GM12874 (cell line): Measurements from ENCODE around the gene CACNA1E.
A peak's percentile ranks its signal among the peaks of the same experiment; 100 is the strongest.

ENCODE experiments used
- CTCF ChIP-seq: IDR thresholded peaks from 2 replicates; pipeline ENCODE4 v1.5.1; 2011; ENCODE audit warnings: low read depth, mild to moderate bottlenecking, control low read depth, low read length, moderate library complexity; ENCODE audit not compliant: insufficient read depth

Gene CACNA1E

GRCh38 chr1:181664543-181664942 is 181.2 kb downstream of the CACNA1E start:
- TF ChIP-seq CTCF = no peak

GRCh38 chr1:181669246-181669645 is 185.9 kb downstream of the CACNA1E start:
- TF ChIP-seq CTCF = no peak

GRCh38 chr1:181674617-181675016 is 191.3 kb downstream of the CACNA1E start:
- no peak for TF ChIP-seq CTCF

- no peak for TF ChIP-seq CTCF
These were observed 192.0 kb downstream of the CACNA1E start for GRCh38 chr1:181675091-181675917.

GRCh38 chr1:181675918-181676190 is 192.5 kb downstream of the CACNA1E start:
- TF ChIP-seq CTCF = no peak

- TF ChIP-seq CTCF = peak; percentile 51
These were observed 193.0 kb downstream of the CACNA1E start for GRCh38 chr1:181676269-181676668.

- no peak for TF ChIP-seq CTCF
These were observed 197.0 kb downstream of the CACNA1E start for GRCh38 chr1:181680332-181680731.
